GM15510 (cell line): ENCODE measurements around the gene PTK6.

Experiments
- POLR2A ChIP-seq: IDR thresholded peaks from 3 replicates; pipeline ENCODE4 v1.6.1; 2011; ENCODE audit warnings: borderline replicate concordance; ENCODE audit not compliant: insufficient read length; ENCODE audit errors: extremely low read depth

The PTK6 gene

GRCh38 chr20:63519668-63520503 is 17.3 kb downstream of the PTK6 start:
- TF ChIP-seq POLR2A: no peak

GRCh38 chr20:63518946-63519667 is 18.1 kb downstream of the PTK6 start:
- no peak for TF ChIP-seq POLR2A

- TF ChIP-seq POLR2A: no peak
Observed at GRCh38 chr20:63518351-63518861, 18.8 kb downstream of the PTK6 start.

DNA sequence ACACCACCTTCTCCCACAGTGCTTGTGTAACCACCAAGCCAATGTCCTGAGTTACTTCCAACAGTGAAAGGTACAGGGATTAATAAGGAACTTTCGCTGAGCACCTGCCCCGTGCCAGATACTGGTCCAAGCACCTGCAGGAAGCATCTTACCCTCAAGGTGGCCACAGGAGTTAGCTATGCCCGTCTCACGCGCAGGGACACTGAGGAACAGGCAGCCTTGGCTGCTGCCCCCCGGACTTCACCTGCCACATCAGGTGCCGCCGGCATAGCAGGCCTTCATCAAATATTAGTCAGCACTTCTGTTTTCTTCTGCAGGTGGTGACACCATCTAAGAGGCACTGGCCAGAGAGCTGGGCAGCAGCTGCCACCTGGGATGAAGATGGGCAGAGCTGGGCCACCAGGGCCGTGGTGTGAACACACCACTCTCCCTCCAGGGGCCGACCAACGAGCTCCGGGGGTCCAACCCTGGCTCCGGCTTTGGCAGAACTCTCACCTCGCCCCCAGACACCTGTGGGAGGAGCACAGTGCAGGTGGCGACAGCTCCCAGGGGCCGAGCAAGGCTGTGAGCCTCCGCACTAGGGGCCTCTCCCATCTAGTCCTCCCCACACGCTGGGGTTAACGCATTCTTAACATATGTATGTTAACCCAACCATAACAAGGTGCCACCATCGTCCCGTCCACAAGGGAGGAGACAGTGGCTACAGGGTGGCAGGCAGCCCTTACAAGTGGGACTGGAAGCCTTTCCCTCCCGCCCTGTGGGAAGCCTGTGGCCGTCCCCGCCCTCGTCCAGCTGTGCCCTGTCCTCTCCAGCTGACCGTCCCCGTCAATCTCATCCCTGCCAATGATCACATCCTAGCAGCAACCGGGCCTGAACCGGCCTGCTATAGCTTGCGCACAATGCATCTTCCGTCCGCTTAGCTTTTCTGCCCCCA is 19.5 kb downstream of the PTK6 start:
- no peak for TF ChIP-seq POLR2A

DNA sequence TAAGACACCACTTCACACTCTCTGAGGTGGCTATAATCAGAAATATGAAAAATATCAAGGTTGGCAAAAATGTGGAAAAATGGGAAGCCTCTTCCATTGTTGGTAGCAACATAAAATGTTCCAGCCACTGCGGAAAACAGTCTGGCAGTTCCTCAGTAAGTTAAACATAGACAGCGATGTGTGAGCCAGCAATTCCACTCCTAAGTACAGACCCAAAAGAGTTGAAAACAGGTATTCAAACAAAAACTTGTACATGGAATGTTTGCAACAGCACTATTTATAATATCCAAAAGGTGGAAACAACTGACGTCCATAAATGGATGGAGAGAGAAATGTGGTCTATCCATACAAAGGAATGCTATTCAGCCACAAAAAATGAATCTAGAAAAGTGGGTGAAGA is 24.0 kb downstream of the PTK6 start:
- TF ChIP-seq POLR2A: no peak

DNA sequence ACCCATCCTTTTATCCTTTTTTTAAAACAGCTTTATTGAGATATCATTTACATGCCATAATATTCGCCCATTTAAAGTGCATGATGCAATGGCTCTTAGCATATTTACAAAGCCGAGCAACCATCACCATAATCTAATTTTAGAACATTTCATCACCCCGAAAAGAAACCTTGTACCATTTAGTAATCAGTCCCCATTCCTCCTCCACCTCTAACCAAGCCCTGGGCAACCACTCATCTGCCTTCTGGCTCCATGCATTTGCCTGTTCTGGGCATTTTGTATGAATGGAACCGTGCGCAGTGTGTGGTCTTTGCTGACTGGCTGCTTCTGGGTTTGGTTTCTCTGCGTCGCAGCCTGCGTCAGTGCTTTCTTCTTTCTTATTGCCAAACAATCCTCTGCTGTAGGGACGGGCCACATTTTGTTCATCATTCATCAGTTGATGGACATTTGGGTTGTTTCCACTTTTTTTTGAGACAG is 28.1 kb downstream of the PTK6 start:
- TF ChIP-seq POLR2A: no peak

- no peak for TF ChIP-seq POLR2A
Observed at GRCh38 chr20:63508072-63508768, 29.0 kb downstream of the PTK6 start.

GRCh38 chr20:63507083-63507743 is 30.0 kb downstream of the PTK6 start:
- TF ChIP-seq POLR2A: no peak

- TF ChIP-seq POLR2A: no peak
Observed at GRCh38 chr20:63505723-63506122, 31.5 kb downstream of the PTK6 start.

GRCh38 chr20:63505281-63505680 is 31.9 kb downstream of the PTK6 start:
- no peak for TF ChIP-seq POLR2A

GRCh38 chr20:63504642-63505041 is 32.5 kb downstream of the PTK6 start:
- TF ChIP-seq POLR2A: no peak

DNA sequence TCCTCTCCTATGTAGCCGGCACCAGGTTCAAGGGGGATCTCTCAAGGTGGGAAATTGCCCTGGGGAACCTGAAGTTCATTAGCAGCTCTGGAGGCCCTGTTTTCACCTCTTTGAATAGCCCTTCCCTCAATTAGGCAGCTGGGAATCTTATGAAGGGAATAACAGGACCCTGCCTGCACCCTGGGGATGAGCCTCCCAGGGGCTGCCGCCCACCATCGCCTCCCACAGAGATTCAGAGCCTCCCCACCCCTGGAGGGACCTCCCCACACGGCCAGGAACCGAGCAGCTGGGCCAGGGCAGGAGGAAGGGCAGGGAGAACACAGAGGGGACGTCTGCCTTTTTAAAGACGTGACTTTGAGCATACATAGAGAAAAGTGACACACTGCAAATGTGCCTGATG is 33.7 kb downstream of the PTK6 start:
- TF ChIP-seq POLR2A: no peak

- no peak for TF ChIP-seq POLR2A
Observed at GRCh38 chr20:63502671-63503172, 34.5 kb downstream of the PTK6 start.
